Heart right ventricle (tissue), 16 donors: ENCODE results near the gene NFYC. TPM values are rescaled to one million over a fixed set of nuclear protein-coding genes. Genes with fewer than 3 reads are reported as not detected.

ENCODE experiments used
- ATAC-seq, 8 donors: fragments of 200-7000 bp; cut with Tn5 transposase; one replicate each; pipeline ENCODE4 v1.9.1; 2020; ENCODE audit warnings: mild to moderate bottlenecking in 8 of 8, moderate library complexity in 8 of 8, moderate number of reproducible peaks in 1 of 8
- DNase-seq, 2 donors: peaks; one replicate each; pipeline ENCODE4 v3.0.0-alpha.2; 2020
- H3K27ac ChIP-seq, 10 donors: fragments of 200-600 bp; sonication (generic) in 2 of 10; one replicate each; pipeline versions ENCODE4 v1.5.0 to v1.8.0; 2020 to 2022; ENCODE audit warnings: mild to moderate bottlenecking in 3 of 10
- H3K27me3 ChIP-seq, 7 donors: fragments of 200-600 bp; one replicate each; pipeline ENCODE4 v1.8.0; 2021 to 2022; ENCODE audit warnings: mild to moderate bottlenecking in 2 of 7
- H3K36me3 ChIP-seq, 9 donors: fragments of 200-600 bp; sonication (generic) in 1 of 9; one replicate each; pipeline versions ENCODE4 v1.5.0 to v1.8.0; 2020 to 2022; ENCODE audit warnings: mild to moderate bottlenecking in 2 of 9
- H3K4me1 ChIP-seq, 9 donors: fragments of 200-600 bp; sonication (generic) in 1 of 9; one replicate each; pipeline versions ENCODE4 v1.5.0 to v1.8.0; 2020 to 2022; ENCODE audit warnings: mild to moderate bottlenecking in 4 of 9
- H3K4me3 ChIP-seq, 10 donors: fragments of 200-600 bp; sonication (generic) in 2 of 10; one replicate each; pipeline versions ENCODE4 v1.5.0 to v1.8.0; 2020 to 2022; ENCODE audit warnings: mild to moderate bottlenecking in 7 of 10, moderate library complexity in 2 of 10
- H3K9me3 ChIP-seq, 11 donors: fragments of 200-600 bp in 10 of 11; sonication (generic) in 2 of 11; one replicate each; pipeline versions ENCODE4 v1.5.0 to v1.8.0; 2013 to 2022; ENCODE audit warnings: mild to moderate bottlenecking in 2 of 11, control low read depth in 1 of 11, moderate library complexity in 1 of 11
- WGBS, 2 donors: extraction: QIAGEN DNeasy Blood & Tissue Kit; methylation state at CpG; one replicate each; pipeline ENCODE4 v1.1.7; 2013; ENCODE audit warnings: inconsistent platforms in 1 of 2; 5-methylcytosine and 5-hydroxymethylcytosine counted together
- intact Hi-C, 10 donors: fragments of 100-400 bp; cut with DNase I; formaldehyde crosslinking; loops; one replicate each; pipeline versions ENCODE4 v1.11.1 to v1.14.2; 2022
- polyA plus RNA-seq, 2 donors: library from polyadenylated mRNA; stranded (reverse); fragments of 200-250 nt; gene quantifications; one replicate each; pipeline ENCODE4 v1.2.3, GENCODE V29; 2013
- total RNA-seq, 10 donors: library from RNA; stranded (reverse); fragmentation: NEBNext Ultra II Directional in 3 of 10; extraction: Animal tissue kit (Norgen Biotek cat#: 25700) in 3 of 10; gene quantifications; one replicate each; pipeline versions ENCODE4 v1.2.1 to v1.2.4, GENCODE V29; 2021 to 2023
- TF ChIP-seq, protein P1 (sequence below), 9 donors: fragments of 200-600 bp; sonication (generic) in 2 of 9; IDR thresholded peaks; one replicate each; pipeline versions ENCODE4 v1.5.0 to v1.8.0; 2021 to 2022; ENCODE audit warnings: antibody characterized with exemption in 9 of 9, mild to moderate bottlenecking in 5 of 9, moderate library complexity in 1 of 9
- donor health status: Arrhythmogenic right ventricular cardiomyopathy.
- donor health status: ischemic (EF 13 %, LVEDD 7.1; RV severe dilation, severe dysfunction).
- donor health status: healthy with polysubstance abuse.
- donor health status: DM: no; HTN: yes; CAD: no.
- donor health status: DM: no; HTN: no; CAD: no.
- donor health status: ischemic (EF 25% LVEDD 6.9; RV normal size, moderate dysfunction).
- donor health status: ischemic (EF 25% LVEDD 5.7; RV mildly dilated, moderate dysfunction).
- donor health status: healthy.
- donor health status: DM: yes; HTN: yes; CAD: no.
- donor health status: Ischemic cardiomyopathy.
- donor health status: ischemic (EF 35%, LVEDD 5.7; RV mildly dilated, moderate dysfunction).
- donor health status: nonischemic (EF 11% LVEDD 7.7; RV severe dilation, severe dysfunction).
- donor health status: DM: yes; HTN: yes; CAD: no.
- donor health status: PGD.
- donor health status: ischemic (EF 29% LVEDD 5.4; RV normal size, mild dysfunction).
- donor health status: nonischemic (EF 23%, LVEDD 6.1; RV moderate dilation, normal function).

The NFYC gene
- total and polyA plus RNA-seq, 12 donors = 49.9 to 84.7 (median 71.7) TPM

DNA sequence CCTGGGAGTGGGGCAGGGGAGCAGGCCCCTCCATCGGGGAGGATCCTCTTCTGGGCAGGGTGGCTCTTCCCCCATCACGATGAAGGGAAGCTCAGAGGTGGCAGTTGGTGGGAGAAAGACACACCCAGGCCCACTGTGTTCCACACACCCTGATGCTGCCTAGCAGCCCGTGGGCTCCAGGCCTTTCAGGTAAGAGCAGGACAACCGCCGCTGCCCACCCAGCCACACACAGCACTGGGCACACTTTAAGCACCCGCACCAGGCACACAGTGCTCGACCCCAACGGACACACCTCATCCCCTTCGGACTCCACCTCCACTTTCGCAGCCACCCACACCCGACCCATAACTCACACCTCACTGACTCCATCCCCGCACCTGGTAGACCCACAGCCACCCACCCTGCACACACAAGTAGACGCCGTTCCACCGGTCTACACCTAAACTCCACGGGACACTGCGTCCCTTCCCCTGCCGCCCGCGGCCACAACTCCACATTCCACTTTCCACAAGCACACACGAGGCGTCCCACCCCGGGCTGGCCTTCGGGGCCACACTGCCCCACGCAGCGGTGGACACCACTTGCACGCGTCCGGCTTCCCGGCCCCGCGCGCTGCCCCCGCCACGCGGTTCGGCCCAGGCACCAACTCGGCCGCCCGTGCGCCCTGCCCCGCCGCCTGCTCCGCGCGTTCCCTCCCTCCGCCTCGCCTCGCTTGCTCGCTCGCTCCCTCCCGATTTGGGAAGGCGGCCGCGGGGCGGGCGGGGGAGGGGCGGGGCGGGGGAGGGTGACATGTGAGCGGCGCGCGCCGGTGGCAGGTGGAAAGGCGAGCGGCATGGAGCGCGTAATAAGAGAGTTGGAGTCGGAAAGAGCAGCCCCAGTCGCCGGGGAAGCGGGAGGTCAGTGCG, 91.7 kb downstream of the NFYC start, which contains the start of gene KCNQ4:
Gene KCNQ4 (plus strand): TSS at position 787 of the 905 bp plus-strand sequence. CDS start 307 bp downstream, outside the sequence.
- no peaks in the 10 kb centered on the region for H3K9me3 ChIP-seq
- H3K4me3 ChIP-seq = peak within 1 kb of the TSS; percentile 23 to 58 (median 50)
- ATAC-seq (peak; percentile 50 to 71 (median 68)), DNase-seq (peak; percentile 54 to 66)
- peaks cover 13 to 25% (median 23%) of the 10 kb centered on the region in 9 donors for H3K4me1 ChIP-seq
- 5% methylated on average over 56 to 73 of the region's 73 CpGs for WGBS, 2 donors
- intact Hi-C loops = no loop called here
- no peaks in the 10 kb centered on the region for H3K36me3 ChIP-seq
- peaks cover 0 to 34% (median 0%) of the 10 kb centered on the region in 7 donors for H3K27me3 ChIP-seq
- peak within 1 kb of the TSS in 7 of 10 donors; percentile 11 to 65 (median 46) for H3K27ac ChIP-seq
- TF ChIP-seq, protein P1, sequence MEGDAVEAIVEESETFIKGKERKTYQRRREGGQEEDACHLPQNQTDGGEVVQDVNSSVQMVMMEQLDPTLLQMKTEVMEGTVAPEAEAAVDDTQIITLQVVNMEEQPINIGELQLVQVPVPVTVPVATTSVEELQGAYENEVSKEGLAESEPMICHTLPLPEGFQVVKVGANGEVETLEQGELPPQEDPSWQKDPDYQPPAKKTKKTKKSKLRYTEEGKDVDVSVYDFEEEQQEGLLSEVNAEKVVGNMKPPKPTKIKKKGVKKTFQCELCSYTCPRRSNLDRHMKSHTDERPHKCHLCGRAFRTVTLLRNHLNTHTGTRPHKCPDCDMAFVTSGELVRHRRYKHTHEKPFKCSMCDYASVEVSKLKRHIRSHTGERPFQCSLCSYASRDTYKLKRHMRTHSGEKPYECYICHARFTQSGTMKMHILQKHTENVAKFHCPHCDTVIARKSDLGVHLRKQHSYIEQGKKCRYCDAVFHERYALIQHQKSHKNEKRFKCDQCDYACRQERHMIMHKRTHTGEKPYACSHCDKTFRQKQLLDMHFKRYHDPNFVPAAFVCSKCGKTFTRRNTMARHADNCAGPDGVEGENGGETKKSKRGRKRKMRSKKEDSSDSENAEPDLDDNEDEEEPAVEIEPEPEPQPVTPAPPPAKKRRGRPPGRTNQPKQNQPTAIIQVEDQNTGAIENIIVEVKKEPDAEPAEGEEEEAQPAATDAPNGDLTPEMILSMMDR (IDR thresholded peaks at IDR 0.05) = no peak

- Histone ChIP-seq H3K9me3 (no peaks in the 10 kb centered on the region), H3K27me3 (peaks cover 0 to 34% (median 0%) of the 10 kb centered on the region in 7 donors), H3K27ac (peak overlapping the region in 7 of 10 donors; percentile 11 to 65 (median 46)), H3K4me3 (peak overlapping the region in 9 of 10 donors; percentile 30 to 52 (median 45)), H3K36me3 (no peaks in the 10 kb centered on the region), H3K4me1 (peaks cover 13 to 25% (median 23%) of the 10 kb centered on the region in 9 donors)
- TF ChIP-seq, protein P1 (IDR thresholded peaks at IDR 0.05) = no peak
- ATAC-seq (peak in 3 of 8 donors; percentile 8 to 35 (median 11)), DNase-seq (no peak)
- WGBS, 2 donors = 24 to 29% methylated on average over 49 to 63 of the region's 63 CpGs
- intact Hi-C loops = no loop called here
These were observed 92.8 kb downstream of the NFYC start for GRCh38 chr1:40784141-40784770.

GRCh38 chr1:40784771-40785151, 93.3 kb downstream of the NFYC start:
- H3K27ac ChIP-seq = peak overlapping the region in 8 of 10 donors; percentile 3 to 65 (median 38)
- no peaks in the 10 kb centered on the region for H3K9me3 ChIP-seq
- 80% methylated on average over 10 of the region's 10 CpGs for WGBS, 2 donors
- DNase-seq (no peak), ATAC-seq (peak in 6 of 8 donors; percentile 7 to 31 (median 20))
- H3K4me1 ChIP-seq = peaks cover 13 to 25% (median 23%) of the 10 kb centered on the region in 9 donors
- TF ChIP-seq, protein P1 (IDR thresholded peaks at IDR 0.05) = no peak
- H3K36me3 ChIP-seq = no peaks in the 10 kb centered on the region
- peak overlapping the region in 8 of 10 donors; percentile 0 to 52 (median 46) for H3K4me3 ChIP-seq
- intact Hi-C loops = no loop called here
- H3K27me3 ChIP-seq = peaks cover 0 to 34% (median 0%) of the 10 kb centered on the region in 7 donors

- TF ChIP-seq, protein P1 (IDR thresholded peaks at IDR 0.05) = no peak
- intact Hi-C loops = no loop called here
- no peaks in the 10 kb centered on the region for H3K9me3 ChIP-seq
- no peaks in the 10 kb centered on the region for H3K36me3 ChIP-seq
- 95 to 99% methylated on average over 7 of the region's 7 CpGs for WGBS, 2 donors
- ATAC-seq (no peak), DNase-seq (no peak)
- H3K27me3 ChIP-seq = peaks cover 0 to 34% (median 0%) of the 10 kb centered on the region in 7 donors
- H3K4me1 ChIP-seq = peaks cover 13 to 28% (median 23%) of the 10 kb centered on the region in 9 donors
- H3K27ac ChIP-seq = peak overlapping the region in 3 of 10 donors; percentile 46 to 65 (median 64)
- no peak overlapping the region for H3K4me3 ChIP-seq
These were observed 93.9 kb downstream of the NFYC start for GRCh38 chr1:40785446-40785845.
